GM23248 (cell line): ENCODE measurements around the gene CCM2.

ENCODE experiments used
- EZH2 ChIP-seq: fragments of 200-600 bp; sonication (generic); IDR thresholded peaks from 2 replicates; pipeline ENCODE4 v1.6.1; 2018; ENCODE audit warnings: antibody characterized with exemption, mild to moderate bottlenecking; ENCODE audit not compliant: insufficient read depth, poor library complexity, severe bottlenecking
- EZH2phosphoT487 ChIP-seq: fragments of 200-600 bp; sonication (generic); IDR thresholded peaks from 2 replicates; pipeline ENCODE4 v1.6.1; 2018; ENCODE audit warnings: antibody characterized with exemption, moderate library complexity, mild to moderate bottlenecking, low read depth; ENCODE audit not compliant: insufficient read depth

DNA sequence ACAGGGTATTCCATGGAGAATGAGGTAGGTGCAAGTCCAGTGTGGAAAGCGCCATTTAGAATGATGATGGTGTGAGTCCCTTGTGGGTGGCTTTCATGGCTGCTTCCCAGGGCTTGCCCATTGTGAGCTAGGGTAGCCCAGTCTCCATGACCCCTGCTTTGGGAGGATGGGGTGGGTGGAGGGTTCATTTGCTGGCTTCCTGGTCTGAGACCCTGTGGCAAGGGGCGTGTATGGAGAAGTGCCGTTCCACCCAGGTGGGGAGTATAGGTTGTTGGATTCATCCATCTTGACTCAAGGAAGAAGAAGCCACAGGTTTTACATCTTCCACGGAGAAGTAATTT, 27.7 kb downstream of the CCM2 start:
- TF ChIP-seq EZH2 (no peak), EZH2phosphoT487 (no peak)
